Pancreas (tissue), 10 donors: ENCODE results near the gene NR2E1. TPM values are rescaled to one million over a fixed set of nuclear protein-coding genes. Genes with fewer than 3 reads are reported as not detected.
A peak's percentile ranks its signal among the peaks of the same experiment; 100 is the strongest.

Experiments used
- ATAC-seq, 4 donors: fragments of 200-7000 bp; cut with Tn5 transposase; one replicate each; pipeline versions ENCODE4 v1.8.0 to v1.9.1; 2020; ENCODE audit warnings: mild to moderate bottlenecking in 4 of 4, moderate library complexity in 4 of 4
- DNase-seq, 6 donors: peaks; one replicate each; pipeline ENCODE4 v3.0.0-alpha.2; 2020
- FAIRE-seq: peaks from 2 replicates; lab custom pipeline; 2012; peaks lifted over from hg19 to GRCh38; lab: Jason Lieb, UNC
- H3K27ac ChIP-seq, 4 donors: fragments of 200-600 bp; sonication (generic); 1 replicate in 3 of 4; 2 replicates in 1 of 4; pipeline versions ENCODE4 v1.5.0 to v1.8.0; 2020
- H3K27me3 ChIP-seq, 4 donors: fragments of 200-600 bp; one replicate each; pipeline ENCODE4 v1.8.0; 2021
- H3K36me3 ChIP-seq, 3 donors: fragments of 200-600 bp; sonication (generic) in 1 of 3; one replicate each; pipeline versions ENCODE4 v1.5.0 to v1.8.0; 2020 to 2021
- H3K4me1 ChIP-seq, 3 donors: fragments of 200-600 bp; one replicate each; pipeline ENCODE4 v1.8.0; 2021
- H3K4me3 ChIP-seq, 4 donors: fragments of 200-600 bp; sonication (generic) in 2 of 4; one replicate each; pipeline versions ENCODE4 v1.5.0 to v1.8.0; 2020 to 2021
- H3K9me3 ChIP-seq, 4 donors: fragments of 200-600 bp; one replicate each; pipeline ENCODE4 v1.8.0; 2021
- WGBS, 2 donors: extraction: QIAGEN DNeasy Blood & Tissue Kit; methylation state at CpG; one replicate each; pipeline ENCODE4 v1.1.7; 2013; 5-methylcytosine and 5-hydroxymethylcytosine counted together
- intact Hi-C, 3 donors: fragments of 100-400 bp; cut with DNase I; formaldehyde crosslinking; loops; one replicate each; pipeline versions ENCODE4 v1.11.1 to v1.14.2; 2022
- polyA plus RNA-seq, 2 donors: library from polyadenylated mRNA; stranded (reverse); fragments of 200-250 nt; gene quantifications; one replicate each; pipeline ENCODE4 v1.2.3, GENCODE V29; 2013
- total RNA-seq, 6 donors: library from RNA; stranded (reverse); fragmentation: NEBNext Ultra II Directional in 4 of 6; extraction: Animal tissue kit (Norgen Biotek cat#: 25700) in 4 of 6; gene quantifications; one replicate each; pipeline versions ENCODE4 v1.2.1 to v1.2.4, GENCODE V29; 2021 to 2023
- TF ChIP-seq, protein P1 (sequence below), 4 donors: fragments of 200-600 bp; sonication (generic) in 3 of 4; IDR thresholded peaks; one replicate each; pipeline versions ENCODE4 v1.5.0 to v1.8.0; 2021; ENCODE audit warnings: antibody characterized with exemption in 4 of 4
- donor health status: healthy with polysubstance abuse.
- donor health status: DM: no; HTN: no; CAD: no; lungs with moderate emphysema.
- donor health status: DM: no; HTN: no; CAD: no.
- donor health status: control.
- donor health status: control.
- donor health status: Bipolar disorder and iron deficiency.
- donor health status: DM: yes; HTN: yes; CAD: no.
- donor health status: DM: no; HTN: no; CAD: no.
- donor health status: DM: no; HTN: no; CAD: no.
- donor health status: DM: yes; HTN: yes; CAD: no.

Gene NR2E1
- total and polyA plus RNA-seq, 8 donors: 0.02 to 0.19 (median 0.06) TPM; not detected in 5

DNA sequence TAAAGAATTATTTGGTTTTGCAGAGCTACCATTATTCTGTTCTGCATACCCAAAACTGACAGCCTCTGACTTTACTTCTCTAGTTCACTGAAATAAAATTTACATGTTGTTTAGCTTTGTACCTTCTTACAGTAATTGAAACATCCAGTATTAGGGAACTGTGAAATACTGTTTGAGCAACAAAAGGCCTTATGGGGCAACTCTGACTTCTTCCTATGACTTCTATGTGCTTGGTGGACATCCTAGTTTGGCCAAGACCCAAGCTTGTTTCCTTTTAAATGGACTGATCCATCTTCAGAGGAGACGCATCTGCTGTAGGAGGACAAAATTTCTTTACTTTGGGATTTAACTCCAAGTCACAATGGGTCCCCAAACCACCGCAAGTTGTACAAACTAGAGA lies 44.7 kb downstream of the NR2E1 start:
- H3K36me3 ChIP-seq: peaks cover 0 to 8% (median 0%) of the 10 kb centered on the region in 3 donors
- H3K27me3 ChIP-seq: no peaks in the 10 kb centered on the region
- TF ChIP-seq, protein P1, sequence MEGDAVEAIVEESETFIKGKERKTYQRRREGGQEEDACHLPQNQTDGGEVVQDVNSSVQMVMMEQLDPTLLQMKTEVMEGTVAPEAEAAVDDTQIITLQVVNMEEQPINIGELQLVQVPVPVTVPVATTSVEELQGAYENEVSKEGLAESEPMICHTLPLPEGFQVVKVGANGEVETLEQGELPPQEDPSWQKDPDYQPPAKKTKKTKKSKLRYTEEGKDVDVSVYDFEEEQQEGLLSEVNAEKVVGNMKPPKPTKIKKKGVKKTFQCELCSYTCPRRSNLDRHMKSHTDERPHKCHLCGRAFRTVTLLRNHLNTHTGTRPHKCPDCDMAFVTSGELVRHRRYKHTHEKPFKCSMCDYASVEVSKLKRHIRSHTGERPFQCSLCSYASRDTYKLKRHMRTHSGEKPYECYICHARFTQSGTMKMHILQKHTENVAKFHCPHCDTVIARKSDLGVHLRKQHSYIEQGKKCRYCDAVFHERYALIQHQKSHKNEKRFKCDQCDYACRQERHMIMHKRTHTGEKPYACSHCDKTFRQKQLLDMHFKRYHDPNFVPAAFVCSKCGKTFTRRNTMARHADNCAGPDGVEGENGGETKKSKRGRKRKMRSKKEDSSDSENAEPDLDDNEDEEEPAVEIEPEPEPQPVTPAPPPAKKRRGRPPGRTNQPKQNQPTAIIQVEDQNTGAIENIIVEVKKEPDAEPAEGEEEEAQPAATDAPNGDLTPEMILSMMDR (IDR thresholded peaks at IDR 0.05): no peak
- no peak for ATAC-seq
- no peaks in the 10 kb centered on the region for H3K9me3 ChIP-seq
- WGBS, 2 donors: 93 to 96% methylated on average over 2 of the region's 2 CpGs
- no peak overlapping the region for H3K4me3 ChIP-seq
- DNase-seq: no peak
- H3K27ac ChIP-seq: no peak overlapping the region
- H3K4me1 ChIP-seq: peaks cover 0 to 2% (median 0%) of the 10 kb centered on the region in 3 donors
- FAIRE-seq: no peak
- intact Hi-C loops: no loop called here

DNA sequence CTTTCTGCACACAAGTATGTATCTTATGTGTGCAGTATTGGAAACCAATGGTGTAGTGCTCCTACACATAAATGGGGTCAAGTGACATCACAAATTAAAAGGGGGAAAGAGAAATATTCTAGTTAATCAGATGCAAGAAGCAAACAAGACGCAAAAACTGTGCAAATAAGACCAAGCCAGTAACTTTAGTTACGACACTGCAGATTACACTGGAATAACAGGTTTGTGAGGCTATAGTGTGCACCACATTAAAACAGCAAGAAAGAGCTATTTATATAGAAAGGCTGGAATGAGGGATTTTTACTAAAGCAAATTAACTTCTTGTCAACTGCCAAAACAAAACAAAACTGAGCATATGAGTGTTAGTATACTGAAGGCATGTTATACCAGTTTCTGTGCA lies 45.8 kb downstream of the NR2E1 start:
- 42 to 47% methylated on average over 2 of the region's 2 CpGs for WGBS, 2 donors
- ATAC-seq (no peak), DNase-seq (no peak), FAIRE-seq (no peak)
- no peaks in the 10 kb centered on the region for H3K27me3 ChIP-seq
- H3K9me3 ChIP-seq: no peaks in the 10 kb centered on the region
- H3K36me3 ChIP-seq: peaks cover 0 to 8% (median 0%) of the 10 kb centered on the region in 3 donors
- TF ChIP-seq, protein P1 (IDR thresholded peaks at IDR 0.05): no peak
- H3K27ac ChIP-seq: no peak overlapping the region
- intact Hi-C loops: no loop called here
- H3K4me1 ChIP-seq: peaks cover 0 to 2% (median 0%) of the 10 kb centered on the region in 3 donors
- no peak overlapping the region for H3K4me3 ChIP-seq

DNA sequence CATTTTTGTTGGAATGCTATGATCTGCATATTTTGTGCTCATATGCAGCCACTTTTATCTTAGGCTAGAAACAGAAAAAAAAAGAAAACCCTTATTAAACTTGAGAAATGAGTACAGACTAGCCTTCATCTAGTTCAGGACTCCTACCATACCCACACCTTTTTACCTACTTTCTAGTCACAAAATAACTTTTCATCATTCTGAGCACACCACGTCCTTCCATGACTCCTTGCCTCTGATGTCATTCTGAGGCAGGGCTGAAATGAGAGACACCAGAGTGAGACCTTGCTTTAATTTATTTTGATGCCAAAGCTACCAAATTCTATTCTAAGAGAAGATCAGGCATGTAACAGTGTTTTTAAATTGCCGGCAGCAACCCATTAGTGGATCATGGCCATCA lies 56.2 kb downstream of the NR2E1 start:
- no peaks in the 10 kb centered on the region for H3K9me3 ChIP-seq
- TF ChIP-seq, protein P1 (IDR thresholded peaks at IDR 0.05): no peak
- H3K4me1 ChIP-seq: no peaks in the 10 kb centered on the region
- FAIRE-seq: no peak
- peaks cover 0 to 31% (median 0%) of the 10 kb centered on the region in 3 donors for H3K36me3 ChIP-seq
- no peak overlapping the region for H3K27ac ChIP-seq
- DNase-seq: no peak
- 93 to 95% methylated on average over 2 of the region's 2 CpGs for WGBS, 2 donors
- ATAC-seq: no peak
- H3K4me3 ChIP-seq: no peak overlapping the region
- intact Hi-C loops: no loop called here
- H3K27me3 ChIP-seq: no peaks in the 10 kb centered on the region

DNA sequence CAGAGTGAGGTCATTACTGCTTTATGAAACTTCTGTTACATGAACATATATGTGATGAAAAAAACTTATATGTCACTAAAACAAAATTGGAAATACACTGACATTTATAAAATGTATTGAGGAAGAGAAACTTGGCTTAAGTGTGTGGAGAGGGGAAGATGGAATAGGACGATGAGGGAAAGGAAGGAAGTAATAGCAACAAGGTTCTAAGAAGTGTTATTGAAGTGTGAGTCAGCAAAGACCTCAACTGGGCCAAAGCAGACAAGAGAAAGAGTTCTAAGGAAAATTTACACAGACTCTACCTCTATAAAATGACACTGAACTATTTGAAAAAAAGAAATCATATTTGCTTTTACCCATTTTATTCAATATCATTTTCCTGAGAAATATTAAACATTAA lies 56.7 kb downstream of the NR2E1 start:
- H3K36me3 ChIP-seq: peaks cover 0 to 31% (median 0%) of the 10 kb centered on the region in 3 donors
- FAIRE-seq (no peak), ATAC-seq (peak in 1 of 4 donors; percentile 39), DNase-seq (no peak)
- TF ChIP-seq, protein P1 (IDR thresholded peaks at IDR 0.05): no peak
- H3K27me3 ChIP-seq: no peaks in the 10 kb centered on the region
- no peaks in the 10 kb centered on the region for H3K4me1 ChIP-seq
- H3K9me3 ChIP-seq: no peaks in the 10 kb centered on the region
- H3K27ac ChIP-seq: no peak overlapping the region
- 85 to 97% methylated on average over 1 of the region's 1 CpG for WGBS, 2 donors
- no peak overlapping the region for H3K4me3 ChIP-seq
- intact Hi-C loops: no loop called here

DNA sequence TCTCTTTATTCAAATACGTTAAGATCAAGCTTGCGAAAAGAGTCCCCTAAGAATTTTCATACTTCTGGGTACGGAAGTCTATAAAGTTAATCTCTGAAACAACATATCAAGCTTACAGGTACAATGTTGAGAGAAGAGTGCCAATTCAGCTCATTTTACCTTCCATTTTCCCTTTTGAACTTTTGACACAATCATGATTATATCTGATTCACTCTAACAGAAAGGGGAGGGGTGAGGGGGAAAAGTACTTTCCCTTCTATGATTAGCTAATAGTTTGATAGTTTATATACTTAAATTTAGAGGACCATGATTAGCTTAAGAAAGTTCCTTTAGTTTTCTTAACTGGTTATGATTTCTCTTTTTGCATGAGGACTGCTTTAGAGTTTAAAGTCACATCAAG lies 61.5 kb downstream of the NR2E1 start:
- Histone ChIP-seq H3K9me3 (no peaks in the 10 kb centered on the region), H3K27ac (no peak overlapping the region), H3K36me3 (peaks cover 0 to 4% (median 0%) of the 10 kb centered on the region in 3 donors), H3K27me3 (no peaks in the 10 kb centered on the region), H3K4me3 (no peak overlapping the region), H3K4me1 (peaks cover 0 to 5% (median 0%) of the 10 kb centered on the region in 3 donors)
- DNase-seq: no peak
- intact Hi-C loops: no loop called here
- TF ChIP-seq, protein P1 (IDR thresholded peaks at IDR 0.05): no peak
- no peak for ATAC-seq
- WGBS, 2 donors: 90 to 93% methylated on average over 3 of the region's 3 CpGs
- FAIRE-seq: no peak
